DOHH2 (cell line): ENCODE measurements around the gene CYP2E1.
"Not testable (repeated sequence)": the region's sequence is repeated elsewhere in the genome, so short reads cannot be mapped to it uniquely, and the experiment has no call there.

Source experiments
- H3F3A ChIP-seq: fragments of 200-600 bp; sonication (generic), shearing (Covaris generic); 2 replicates; pipeline ENCODE4 v1.6.0; 2016; ENCODE audit warnings: antibody characterized with exemption, mild to moderate bottlenecking; ENCODE audit not compliant: control insufficient read depth, insufficient read depth
- H3K27ac ChIP-seq: fragments of 200-600 bp; sonication (generic); 2 replicates; pipeline ENCODE4 v1.5.1; 2014; ENCODE audit warnings: low read depth, mild to moderate bottlenecking, low read length, moderate library complexity
- H3K27me3 ChIP-seq: fragments of 200-600 bp; sonication (generic); 2 replicates; pipeline ENCODE4 v1.6.1; 2014; ENCODE audit warnings: mild to moderate bottlenecking, low read length, mixed read lengths; ENCODE audit not compliant: control insufficient read depth
- H3K36me3 ChIP-seq: fragments of 200-600 bp; sonication (generic); 2 replicates; pipeline ENCODE4 v1.6.1; 2014; ENCODE audit warnings: mild to moderate bottlenecking, low read length, moderate library complexity, mixed read lengths; ENCODE audit not compliant: control insufficient read depth
- H3K4me1 ChIP-seq: fragments of 200-600 bp; sonication (generic); 2 replicates; pipeline ENCODE4 v1.6.1; 2014; ENCODE audit warnings: mild to moderate bottlenecking, low read length, mixed read lengths; ENCODE audit not compliant: control insufficient read depth
- H3K4me2 ChIP-seq: fragments of 200-600 bp; sonication (generic); 2 replicates; pipeline ENCODE4 v1.6.0; 2014; ENCODE audit warnings: mild to moderate bottlenecking, low read length, moderate library complexity
- H3K4me3 ChIP-seq: fragments of 200-600 bp; sonication (generic); 2 replicates; pipeline ENCODE4 v1.5.1; 2014; ENCODE audit warnings: mild to moderate bottlenecking, low read length, mixed read lengths
- H3K79me2 ChIP-seq: fragments of 200-600 bp; sonication (generic); 2 replicates; pipeline ENCODE4 v1.6.1; 2014; ENCODE audit warnings: mild to moderate bottlenecking, low read length, mixed read lengths; ENCODE audit not compliant: control insufficient read depth
- H3K9me2 ChIP-seq: fragments of 200-600 bp; sonication (generic); replicated peaks from 2 replicates; pipeline ENCODE4 v1.6.1; 2014; ENCODE audit warnings: mild to moderate bottlenecking, low read length, mixed read lengths; ENCODE audit not compliant: control insufficient read depth
- H3K9me3 ChIP-seq: fragments of 200-600 bp; sonication (generic); 2 replicates; pipeline ENCODE4 v1.6.1; 2014; ENCODE audit warnings: antibody characterized with exemption, low read length, mixed read lengths; ENCODE audit not compliant: control insufficient read depth, insufficient read depth
- H4K20me1 ChIP-seq: fragments of 200-600 bp; sonication (generic); 2 replicates; pipeline ENCODE4 v1.6.0; 2014; ENCODE audit warnings: low read depth, mild to moderate bottlenecking, antibody characterized with exemption, low read length, moderate library complexity; ENCODE audit not compliant: control insufficient read depth, insufficient read depth
- EZH2phosphoT487 ChIP-seq: fragments of 200-600 bp; sonication (generic); IDR thresholded peaks from 2 replicates; pipeline ENCODE4 v1.6.1; 2017; ENCODE audit warnings: borderline replicate concordance, mild to moderate bottlenecking, antibody characterized with exemption, low read length, moderate library complexity, mixed read lengths
- TF ChIP-seq, protein P1 (sequence below): fragments of 200-600 bp; sonication (generic); IDR thresholded peaks from one replicate; pipeline ENCODE4 v1.5.1; 2014; ENCODE audit warnings: antibody characterized with exemption, mild to moderate bottlenecking, low read depth, low read length; ENCODE audit not compliant: poor library complexity, severe bottlenecking

The CYP2E1 gene

DNA sequence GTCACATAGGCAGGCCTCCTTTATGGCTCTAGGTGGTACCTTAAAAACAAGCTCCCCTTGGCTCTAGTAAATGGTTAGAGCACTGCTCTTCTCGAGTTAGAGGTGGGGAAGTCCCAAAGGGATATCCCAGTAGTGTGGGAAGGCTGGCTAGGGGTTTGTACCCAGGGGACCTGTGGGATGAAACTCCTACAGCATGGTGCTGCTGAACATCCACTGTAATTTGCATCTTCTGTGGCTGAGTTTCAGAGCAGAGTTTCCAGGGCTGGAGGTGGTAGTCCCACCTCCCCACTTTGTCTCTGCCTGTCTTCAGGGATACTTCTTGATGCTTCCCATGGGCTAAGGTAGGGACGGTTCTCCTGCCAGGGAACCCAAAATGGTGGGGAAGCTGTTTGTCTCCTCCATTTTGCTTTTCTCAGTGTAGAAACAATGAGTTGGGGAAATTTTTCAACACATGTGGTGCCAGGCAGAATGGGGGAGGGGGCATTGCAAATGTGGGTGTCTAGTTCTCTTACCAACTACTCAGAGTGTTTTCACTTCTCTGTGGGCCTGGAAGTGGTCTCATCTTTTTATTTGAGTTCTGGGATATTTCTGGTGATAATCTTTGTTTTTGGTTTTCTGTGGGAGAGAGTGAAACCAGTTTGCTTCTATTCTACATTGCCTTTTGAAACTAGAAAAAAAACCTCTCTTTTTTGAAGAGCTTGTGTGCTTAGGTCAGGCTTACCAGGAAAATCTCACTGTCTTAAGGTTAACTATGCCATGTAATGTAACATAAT lies 37.2 kb upstream of the CYP2E1 start:
- Histone ChIP-seq H3K79me2 (no peaks in the 10 kb centered on the region), H3F3A (no peaks in the 10 kb centered on the region), H3K36me3 (no peaks in the 10 kb centered on the region), H3K9me2 (no peaks in the 10 kb centered on the region), H3K4me2 (no peak overlapping the region), H3K27me3 (no peaks in the 10 kb centered on the region), H3K4me3 (no peak overlapping the region), H3K9me3 (peaks cover under 1% of the 10 kb centered on the region), H4K20me1 (no peaks in the 10 kb centered on the region), H3K4me1 (no peaks in the 10 kb centered on the region), H3K27ac (no peak overlapping the region)
- TF ChIP-seq, protein P1, sequence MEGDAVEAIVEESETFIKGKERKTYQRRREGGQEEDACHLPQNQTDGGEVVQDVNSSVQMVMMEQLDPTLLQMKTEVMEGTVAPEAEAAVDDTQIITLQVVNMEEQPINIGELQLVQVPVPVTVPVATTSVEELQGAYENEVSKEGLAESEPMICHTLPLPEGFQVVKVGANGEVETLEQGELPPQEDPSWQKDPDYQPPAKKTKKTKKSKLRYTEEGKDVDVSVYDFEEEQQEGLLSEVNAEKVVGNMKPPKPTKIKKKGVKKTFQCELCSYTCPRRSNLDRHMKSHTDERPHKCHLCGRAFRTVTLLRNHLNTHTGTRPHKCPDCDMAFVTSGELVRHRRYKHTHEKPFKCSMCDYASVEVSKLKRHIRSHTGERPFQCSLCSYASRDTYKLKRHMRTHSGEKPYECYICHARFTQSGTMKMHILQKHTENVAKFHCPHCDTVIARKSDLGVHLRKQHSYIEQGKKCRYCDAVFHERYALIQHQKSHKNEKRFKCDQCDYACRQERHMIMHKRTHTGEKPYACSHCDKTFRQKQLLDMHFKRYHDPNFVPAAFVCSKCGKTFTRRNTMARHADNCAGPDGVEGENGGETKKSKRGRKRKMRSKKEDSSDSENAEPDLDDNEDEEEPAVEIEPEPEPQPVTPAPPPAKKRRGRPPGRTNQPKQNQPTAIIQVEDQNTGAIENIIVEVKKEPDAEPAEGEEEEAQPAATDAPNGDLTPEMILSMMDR, result no peak
- no peak for TF ChIP-seq EZH2phosphoT487

DNA sequence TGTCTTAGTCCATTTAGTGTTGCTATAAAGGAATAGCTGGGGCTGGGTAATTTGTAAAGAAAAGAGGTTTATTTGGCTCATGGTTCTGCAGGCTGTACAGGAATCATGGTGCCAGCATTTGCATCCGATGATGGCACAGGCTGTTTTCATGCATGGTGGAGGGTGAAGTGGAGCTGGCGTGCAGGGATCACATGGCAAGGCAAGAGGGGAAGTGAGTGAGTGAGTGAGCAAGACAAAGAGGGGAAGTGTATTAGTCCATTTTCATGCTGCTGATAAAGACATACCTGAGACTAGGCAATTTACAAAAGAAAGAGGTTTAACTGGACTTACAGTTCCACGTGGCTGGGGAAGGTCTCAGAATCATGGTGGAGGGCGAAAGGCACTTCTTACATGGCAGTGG lies 33.6 kb upstream of the CYP2E1 start:
- not testable (repeated sequence) for H3K27me3 ChIP-seq, H3K36me3 ChIP-seq, H3K9me2 ChIP-seq, H3K4me1 ChIP-seq, H3K9me3 ChIP-seq, H3K4me2 ChIP-seq, H3K4me3 ChIP-seq, H4K20me1 ChIP-seq, H3K79me2 ChIP-seq, H3F3A ChIP-seq, H3K27ac ChIP-seq

DNA sequence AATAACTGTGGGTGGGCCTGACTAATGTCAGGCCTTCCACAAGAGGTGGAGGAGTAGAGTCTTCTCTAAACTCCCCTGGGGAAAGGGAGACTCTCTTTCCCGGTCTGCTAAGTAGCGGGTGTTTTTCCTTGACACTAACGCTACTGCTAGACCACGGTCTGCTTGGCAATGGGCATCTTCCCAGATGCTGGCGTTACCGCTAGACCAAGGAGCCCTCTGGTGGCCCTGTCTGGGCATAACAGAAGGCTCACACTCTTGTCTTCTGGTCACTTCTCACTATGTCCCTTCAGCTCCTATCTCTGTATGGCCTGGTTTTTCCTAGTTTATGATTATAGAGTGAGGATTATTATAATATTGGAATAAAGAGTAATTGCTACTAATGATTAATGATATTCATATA lies 29.8 kb upstream of the CYP2E1 start:
- H4K20me1 ChIP-seq, H3K27ac ChIP-seq, H3K9me2 ChIP-seq, H3F3A ChIP-seq, H3K79me2 ChIP-seq, H3K4me1 ChIP-seq, H3K9me3 ChIP-seq, H3K36me3 ChIP-seq, H3K4me3 ChIP-seq, H3K27me3 ChIP-seq, H3K4me2 ChIP-seq: not testable (repeated sequence)
- TF ChIP-seq, protein P1, result peak; percentile 39

DNA sequence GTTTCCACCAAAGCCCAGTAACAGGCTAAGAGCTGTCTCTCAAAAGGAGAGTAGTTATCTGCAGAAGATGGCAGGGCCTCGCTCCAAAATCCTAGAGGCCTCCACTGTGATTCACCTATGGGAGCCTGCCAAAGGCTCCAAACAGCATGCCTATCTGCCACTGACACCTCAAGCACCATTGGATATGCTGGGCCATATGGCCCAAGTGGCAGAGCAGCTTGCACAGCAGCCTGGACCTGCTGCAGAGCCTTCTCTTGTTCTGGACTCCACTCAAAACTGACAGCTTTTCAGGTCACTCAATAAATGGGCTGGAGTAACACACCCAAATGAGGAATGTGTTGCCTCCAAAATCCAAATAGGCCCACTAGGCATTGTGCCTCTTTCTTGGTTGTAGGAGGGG lies 28.0 kb upstream of the CYP2E1 start:
- H3K79me2 ChIP-seq, H3K27ac ChIP-seq, H3F3A ChIP-seq, H3K4me2 ChIP-seq, H4K20me1 ChIP-seq, H3K9me2 ChIP-seq, H3K4me1 ChIP-seq, H3K4me3 ChIP-seq, H3K9me3 ChIP-seq, H3K36me3 ChIP-seq, H3K27me3 ChIP-seq: not testable (repeated sequence)

DNA sequence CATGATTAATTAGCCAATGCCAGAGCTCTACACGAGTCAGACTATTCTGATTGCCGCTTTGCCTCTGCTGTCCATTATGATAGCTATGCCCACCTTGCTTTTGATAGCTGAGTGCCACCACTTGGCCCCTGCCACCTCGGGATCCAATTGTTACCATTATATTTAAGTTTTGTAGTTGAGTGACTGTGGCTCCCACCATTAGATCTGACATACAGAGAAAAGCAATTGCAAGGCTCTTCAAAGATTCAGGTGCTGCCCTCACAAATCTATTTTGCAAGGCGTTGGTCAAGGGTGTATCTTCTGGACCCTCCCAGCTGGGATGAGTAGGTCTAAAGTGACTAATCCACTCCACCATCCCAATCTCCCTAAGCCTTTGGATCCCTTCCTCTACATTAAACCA lies 26.3 kb upstream of the CYP2E1 start:
- not testable (repeated sequence) for H3K4me2 ChIP-seq, H3K4me3 ChIP-seq, H4K20me1 ChIP-seq, H3K36me3 ChIP-seq, H3K9me3 ChIP-seq, H3K79me2 ChIP-seq, H3F3A ChIP-seq, H3K27ac ChIP-seq, H3K9me2 ChIP-seq, H3K4me1 ChIP-seq, H3K27me3 ChIP-seq
